ENCODE measurements around the gene SACS.

The SACS gene

DNA sequence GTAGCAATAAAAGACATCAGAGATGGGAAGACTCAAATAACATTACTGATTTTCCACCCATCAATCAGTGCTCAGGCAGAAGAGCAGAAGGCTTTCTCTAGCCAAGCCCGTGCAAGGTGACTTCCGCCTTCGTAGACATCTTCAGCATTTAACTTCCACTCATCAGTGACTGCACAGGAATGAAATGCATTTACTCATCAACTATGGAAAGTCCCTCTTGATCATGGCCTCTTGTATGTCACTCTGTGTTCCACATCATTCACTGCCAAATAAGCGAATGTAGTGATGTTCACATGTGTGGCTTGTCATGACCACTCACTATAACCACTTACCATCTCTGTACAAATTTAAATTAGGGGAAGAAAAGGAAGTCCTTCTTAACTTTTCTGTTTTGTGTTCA lies 49.4 kb downstream of the SACS start:
- no peak for DNase-seq (ENCODE audit: low read depth, low spot score)
- in situ Hi-C loops (cut with HindIII; ENCODE audit: low sequenced_read_pairs), result no loop called here
- H3K4me3 ChIP-seq (ENCODE audit: low read depth, low read length), result no peak overlapping the region
- TF ChIP-seq, protein P1, sequence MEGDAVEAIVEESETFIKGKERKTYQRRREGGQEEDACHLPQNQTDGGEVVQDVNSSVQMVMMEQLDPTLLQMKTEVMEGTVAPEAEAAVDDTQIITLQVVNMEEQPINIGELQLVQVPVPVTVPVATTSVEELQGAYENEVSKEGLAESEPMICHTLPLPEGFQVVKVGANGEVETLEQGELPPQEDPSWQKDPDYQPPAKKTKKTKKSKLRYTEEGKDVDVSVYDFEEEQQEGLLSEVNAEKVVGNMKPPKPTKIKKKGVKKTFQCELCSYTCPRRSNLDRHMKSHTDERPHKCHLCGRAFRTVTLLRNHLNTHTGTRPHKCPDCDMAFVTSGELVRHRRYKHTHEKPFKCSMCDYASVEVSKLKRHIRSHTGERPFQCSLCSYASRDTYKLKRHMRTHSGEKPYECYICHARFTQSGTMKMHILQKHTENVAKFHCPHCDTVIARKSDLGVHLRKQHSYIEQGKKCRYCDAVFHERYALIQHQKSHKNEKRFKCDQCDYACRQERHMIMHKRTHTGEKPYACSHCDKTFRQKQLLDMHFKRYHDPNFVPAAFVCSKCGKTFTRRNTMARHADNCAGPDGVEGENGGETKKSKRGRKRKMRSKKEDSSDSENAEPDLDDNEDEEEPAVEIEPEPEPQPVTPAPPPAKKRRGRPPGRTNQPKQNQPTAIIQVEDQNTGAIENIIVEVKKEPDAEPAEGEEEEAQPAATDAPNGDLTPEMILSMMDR (IDR thresholded peaks at IDR 0.05; ENCODE audit: low read depth, low read length), result no peak

DNA sequence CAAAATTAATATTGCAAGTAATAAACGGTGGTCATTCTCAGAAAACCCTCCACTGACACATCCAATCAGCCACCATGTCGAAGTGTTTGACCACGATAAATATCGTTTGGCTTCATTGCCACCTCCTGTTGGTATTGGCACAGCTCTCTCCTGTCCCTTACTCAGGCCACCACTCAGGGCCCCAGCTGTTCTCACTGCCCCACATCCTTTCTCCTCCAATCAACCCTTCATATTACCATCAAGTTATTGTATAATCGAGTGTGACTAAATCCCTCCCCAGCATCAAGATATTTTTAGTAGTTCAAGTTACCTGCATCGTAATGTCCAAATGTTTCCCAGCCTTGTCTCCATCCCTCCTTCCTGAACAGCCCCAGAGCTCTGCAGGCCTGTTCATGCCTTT lies 50.4 kb downstream of the SACS start:
- in situ Hi-C loops (cut with HindIII; ENCODE audit: low sequenced_read_pairs), result no loop called here
- TF ChIP-seq, protein P1 (IDR thresholded peaks at IDR 0.05; ENCODE audit: low read depth, low read length), result no peak

DNA sequence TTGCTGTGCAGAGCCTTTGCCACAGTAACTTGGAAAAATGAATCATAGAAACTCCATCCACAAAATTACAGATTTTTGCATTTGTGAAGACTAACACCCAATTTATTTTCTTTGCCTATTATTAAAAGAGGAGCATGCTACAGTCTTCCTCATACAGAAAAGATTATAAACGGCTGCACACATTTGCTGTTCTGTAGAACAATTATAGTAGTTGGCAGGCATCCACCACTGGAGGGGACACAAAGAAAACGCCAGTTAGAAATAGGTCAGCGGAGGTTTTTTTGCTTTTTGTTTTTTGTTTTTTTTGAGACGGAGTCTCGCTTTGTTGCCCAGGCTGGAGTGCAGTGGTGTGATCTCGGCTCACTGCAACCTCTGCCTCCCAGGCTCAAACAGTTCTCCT lies 51.6 kb downstream of the SACS start:
- no peak for DNase-seq (ENCODE audit: low read depth, low spot score)
- TF ChIP-seq, protein P1 (IDR thresholded peaks at IDR 0.05; ENCODE audit: low read depth, low read length), result no peak
- in situ Hi-C loops (cut with HindIII; ENCODE audit: low sequenced_read_pairs), result no loop called here
- no peak overlapping the region for H3K4me3 ChIP-seq (ENCODE audit: low read depth, low read length)

More for the DNA sequence above, 50.4 kb downstream of the SACS start:
- no peak overlapping the region for H3K4me3 ChIP-seq (ENCODE audit: low read depth, low read length)
- no peak for DNase-seq (ENCODE audit: low read depth, low spot score)

DNA sequence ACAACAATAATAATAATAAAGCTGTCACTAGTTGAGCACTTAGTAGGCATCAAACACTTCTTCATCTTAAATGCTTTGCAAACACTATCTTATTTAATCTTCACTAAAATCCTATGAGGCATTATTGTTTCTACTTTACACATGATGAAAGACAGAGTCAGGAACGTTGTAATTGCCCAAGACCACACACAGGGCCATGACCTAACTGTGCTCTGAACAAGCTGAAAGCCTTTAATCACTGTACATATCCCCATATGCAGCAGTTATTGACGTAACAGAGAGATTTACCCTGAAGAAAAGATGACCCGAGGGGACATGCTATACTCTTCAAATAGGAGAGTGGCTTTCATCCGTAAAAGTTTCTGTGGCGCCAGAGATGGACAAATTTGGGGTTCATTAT lies 53.0 kb downstream of the SACS start:
- in situ Hi-C loops (cut with HindIII; ENCODE audit: low sequenced_read_pairs), result no loop called here
- TF ChIP-seq, protein P1 (IDR thresholded peaks at IDR 0.05; ENCODE audit: low read depth, low read length), result no peak
- DNase-seq (ENCODE audit: low read depth, low spot score), result no peak
- H3K4me3 ChIP-seq (ENCODE audit: low read depth, low read length), result no peak overlapping the region

DNA sequence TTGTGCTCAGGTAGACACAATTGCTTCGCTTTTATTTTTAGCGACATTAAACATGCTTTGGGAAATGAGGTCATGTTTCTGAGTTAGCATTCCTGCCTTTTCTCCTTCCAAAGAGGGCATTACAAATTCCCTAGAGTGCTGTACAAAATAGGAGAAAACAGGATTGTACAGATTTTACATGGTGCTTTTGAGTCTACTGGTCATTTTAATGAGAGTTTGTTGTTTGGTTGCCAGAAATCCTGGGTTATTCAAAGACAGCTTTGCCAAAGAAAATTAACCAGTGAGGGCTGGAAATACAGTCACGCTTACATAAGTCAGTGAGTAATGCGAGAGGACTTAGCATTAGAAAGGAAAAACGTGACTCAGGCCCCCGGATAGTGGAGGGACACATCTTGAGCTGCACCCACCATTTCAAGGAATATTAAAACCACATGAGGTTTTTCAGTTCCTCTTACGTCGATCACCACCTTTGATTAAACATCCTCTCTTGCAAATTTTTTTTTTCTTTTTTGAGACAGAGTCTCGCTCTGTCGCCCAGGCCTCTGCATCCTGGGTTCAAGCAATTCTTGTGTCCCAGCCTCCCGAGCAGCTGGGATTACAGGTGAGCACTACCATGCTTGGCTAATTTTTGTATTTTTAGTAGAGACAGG lies 55.4 kb downstream of the SACS start:
- DNase-seq (ENCODE audit: low read depth, low spot score), result peak; percentile 98
- TF ChIP-seq, protein P1 (IDR thresholded peaks at IDR 0.05; ENCODE audit: low read depth, low read length), result no peak
- no peak overlapping the region for H3K4me3 ChIP-seq (ENCODE audit: low read depth, low read length)
- in situ Hi-C loops (cut with HindIII; ENCODE audit: low sequenced_read_pairs), result no loop called here

DNA sequence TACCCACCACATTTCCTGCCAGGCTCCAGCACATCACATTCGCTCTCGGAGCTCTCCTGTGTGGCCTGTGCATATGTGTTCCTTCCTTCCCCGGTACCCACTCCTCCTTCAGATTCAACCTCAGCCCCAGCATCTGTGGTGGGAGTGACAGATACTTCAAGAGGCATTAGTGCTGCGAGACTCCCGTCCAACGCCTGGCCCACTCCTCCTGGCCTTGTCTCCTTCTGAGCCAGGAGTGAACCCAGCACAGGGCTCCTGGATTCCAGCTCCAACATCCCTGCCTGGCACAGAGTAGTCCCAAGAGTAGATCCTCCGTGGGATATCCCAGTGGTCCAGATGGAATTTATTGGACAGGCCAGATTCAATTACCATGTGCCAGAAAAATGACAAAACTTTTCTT lies 55.9 kb downstream of the SACS start:
- no peak overlapping the region for H3K4me3 ChIP-seq (ENCODE audit: low read depth, low read length)
- TF ChIP-seq, protein P1 (IDR thresholded peaks at IDR 0.05; ENCODE audit: low read depth, low read length), result no peak
- no peak for DNase-seq (ENCODE audit: low read depth, low spot score)
- in situ Hi-C loops (cut with HindIII; ENCODE audit: low sequenced_read_pairs), result no loop called here

All from astrocyte of the spinal cord (primary cell).